HuH-7.5 (cell line): ENCODE results near the gene PTPN4.
"Not testable (repeated sequence)": the region's sequence is repeated elsewhere in the genome, so short reads cannot be mapped to it uniquely, and the experiment has no call there.

Experiments
- DNase-seq: peaks from one replicate; pipeline ENCODE4 v3.0.0; 2011; ENCODE audit warnings: low spot score

PTPN4 gene

DNA sequence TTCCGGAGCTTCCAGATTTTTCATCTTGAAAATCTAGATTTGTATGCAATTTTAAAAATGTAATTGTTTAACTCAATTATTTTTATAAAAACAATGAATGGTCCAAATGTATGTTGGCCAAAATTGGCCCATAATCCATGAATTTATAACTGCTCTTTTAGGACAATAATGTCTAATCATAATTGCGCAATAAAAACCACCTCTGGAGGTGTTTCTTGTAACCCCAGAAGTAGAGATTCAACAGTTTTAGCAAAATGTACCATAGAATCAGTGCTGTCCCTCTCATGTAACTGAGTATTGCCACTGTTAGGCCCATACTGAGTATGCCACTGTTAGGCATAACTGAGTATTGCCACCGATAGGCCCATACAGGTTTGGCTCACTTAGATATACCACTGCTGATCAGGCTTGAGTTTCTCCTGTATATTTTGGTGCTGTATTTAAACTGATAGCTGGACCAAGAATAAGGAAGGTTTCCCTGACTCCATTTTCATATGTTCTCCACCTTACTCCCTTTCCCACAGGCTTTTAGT lies 182.3 kb downstream of the PTPN4 start:
- DNase-seq: no peak

DNA sequence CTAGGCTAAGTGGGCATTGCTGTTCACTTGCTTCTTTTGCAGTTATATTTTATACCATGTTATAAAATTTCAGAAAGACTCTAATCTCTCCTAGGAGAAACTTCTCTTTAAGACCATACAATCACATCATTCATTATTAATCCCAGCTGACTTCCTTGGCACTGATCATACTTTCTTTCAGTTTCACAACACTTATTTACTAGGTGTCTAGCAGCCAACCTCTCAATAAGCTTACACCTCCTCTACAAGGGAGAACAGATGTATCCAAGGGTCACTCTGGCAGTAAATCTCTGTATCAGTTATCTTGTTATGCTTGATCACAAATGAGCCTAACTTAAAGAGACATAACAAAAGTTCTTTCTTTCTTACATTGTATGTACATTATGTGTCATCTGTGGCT lies 183.3 kb downstream of the PTPN4 start:
- no peak for DNase-seq

DNA sequence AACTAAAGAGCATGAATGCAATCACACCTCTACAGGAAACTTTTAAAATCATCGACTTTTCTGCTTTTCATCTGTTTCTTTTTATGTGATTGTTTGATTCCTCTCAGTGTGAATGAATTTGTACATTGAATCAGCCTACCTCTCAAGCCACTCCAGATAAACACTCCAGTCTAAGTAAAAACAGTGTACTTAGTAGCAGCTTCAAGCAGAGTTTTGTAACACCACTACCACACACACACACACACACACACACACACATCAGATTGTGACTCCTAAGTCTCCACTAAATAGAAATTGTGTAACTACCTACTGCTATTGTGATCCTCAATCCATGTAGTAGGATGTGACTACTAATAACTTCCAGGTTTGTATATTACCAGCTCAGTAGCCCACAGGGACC lies 187.8 kb downstream of the PTPN4 start:
- DNase-seq: no peak

DNA sequence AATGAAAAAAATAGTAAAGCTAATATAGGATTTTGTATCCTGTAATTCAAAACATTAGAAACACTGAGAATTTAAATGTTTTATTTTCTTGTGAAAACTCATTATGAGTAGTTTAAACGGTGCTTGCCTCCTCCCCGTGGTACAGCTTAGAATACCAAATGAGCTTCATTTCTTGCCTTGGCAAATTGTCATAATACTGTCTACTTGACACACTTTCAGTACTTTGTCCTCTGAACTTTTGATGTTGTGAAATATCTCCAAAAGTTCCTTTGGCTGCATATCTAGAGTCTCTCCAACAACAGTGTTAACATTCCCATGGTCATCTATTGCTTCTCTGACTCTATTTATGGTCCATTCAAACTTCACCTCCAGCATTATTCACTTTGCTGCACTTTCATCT lies 191.2 kb downstream of the PTPN4 start:
- DNase-seq: no peak

DNA sequence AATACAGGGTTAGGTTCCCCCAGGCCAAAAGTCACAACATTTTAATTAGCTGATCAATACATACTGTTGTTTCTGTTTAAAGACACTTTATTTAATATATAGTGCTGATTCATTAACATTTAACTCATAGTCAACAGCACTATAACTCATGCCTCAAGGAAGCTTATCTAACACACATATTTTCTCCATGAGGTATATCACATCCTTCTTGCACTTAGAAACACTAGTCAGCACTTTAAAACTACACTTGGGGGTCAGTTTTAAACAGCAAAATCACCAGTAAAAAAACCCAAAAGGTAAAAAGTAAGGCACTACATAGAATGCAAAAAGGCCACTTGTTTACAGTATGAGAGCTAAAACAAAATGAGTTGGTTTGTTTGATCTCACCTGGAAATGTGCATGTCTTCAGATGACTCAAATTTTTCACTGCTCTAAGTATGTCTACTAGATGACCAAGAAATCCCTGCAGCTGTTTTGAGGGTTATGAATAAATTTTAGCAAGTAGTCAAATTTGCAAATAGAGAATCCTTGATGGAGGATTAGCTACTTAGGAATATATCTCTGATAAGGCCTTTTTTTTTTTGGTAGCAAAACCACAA lies 199.0 kb downstream of the PTPN4 start:
- no peak for DNase-seq

DNA sequence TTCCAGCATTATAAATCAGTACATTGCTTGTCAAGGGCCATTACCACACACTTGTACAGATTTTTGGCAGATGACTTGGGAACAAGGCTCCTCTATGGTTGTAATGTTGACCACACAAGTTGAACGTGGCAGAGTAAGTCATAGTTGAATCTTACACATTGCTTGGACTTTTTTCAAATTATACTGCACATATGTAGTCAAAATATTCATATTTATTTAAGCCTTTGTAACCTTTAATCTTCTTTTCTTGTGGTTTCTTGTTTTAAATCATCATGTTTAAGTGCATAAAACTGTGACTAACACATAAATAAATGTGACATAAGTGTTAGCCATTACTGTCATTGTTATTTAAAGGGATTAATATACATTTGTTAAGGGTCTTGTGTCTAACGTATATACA lies 201.1 kb downstream of the PTPN4 start:
- DNase-seq: no peak

DNA sequence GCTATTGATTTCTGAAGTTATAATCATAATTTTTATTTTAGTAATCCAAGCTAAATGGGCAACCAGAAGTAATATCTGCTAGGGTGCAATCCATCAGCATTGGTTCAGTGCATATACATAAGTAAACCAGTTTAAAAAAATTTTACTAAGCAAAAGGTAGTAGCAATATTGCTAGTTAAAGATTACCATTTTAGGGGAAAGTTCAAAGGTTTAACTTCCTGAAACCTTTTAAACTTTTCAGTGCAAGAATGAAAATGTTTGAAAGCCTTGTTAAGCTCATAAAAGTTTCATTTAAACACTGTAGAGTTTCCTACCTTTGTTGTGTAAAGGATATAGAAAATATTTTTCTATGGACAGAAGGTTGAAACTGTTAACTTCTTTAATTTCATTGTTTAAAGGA lies 222.2 kb downstream of the PTPN4 start:
- no peak for DNase-seq

DNA sequence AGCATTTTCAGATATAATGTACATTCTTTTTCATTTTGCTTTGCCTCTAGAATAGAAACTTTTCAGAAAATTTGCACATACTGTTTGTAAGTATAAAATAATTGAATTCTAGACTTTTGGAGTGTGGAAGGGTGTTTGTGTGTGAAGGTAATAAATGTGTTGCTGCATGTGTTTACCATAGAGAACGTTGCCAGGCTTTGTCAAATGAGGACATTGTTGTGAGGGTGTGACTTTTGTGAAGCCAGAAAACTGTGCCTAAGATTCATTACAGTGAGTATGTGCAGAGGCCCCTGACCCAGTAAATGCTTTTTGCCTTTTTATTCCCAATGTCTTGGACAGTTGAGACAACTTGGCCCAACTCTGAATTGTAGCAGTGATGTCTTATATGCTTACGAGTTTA lies 222.8 kb downstream of the PTPN4 start:
- DNase-seq: no peak

DNA sequence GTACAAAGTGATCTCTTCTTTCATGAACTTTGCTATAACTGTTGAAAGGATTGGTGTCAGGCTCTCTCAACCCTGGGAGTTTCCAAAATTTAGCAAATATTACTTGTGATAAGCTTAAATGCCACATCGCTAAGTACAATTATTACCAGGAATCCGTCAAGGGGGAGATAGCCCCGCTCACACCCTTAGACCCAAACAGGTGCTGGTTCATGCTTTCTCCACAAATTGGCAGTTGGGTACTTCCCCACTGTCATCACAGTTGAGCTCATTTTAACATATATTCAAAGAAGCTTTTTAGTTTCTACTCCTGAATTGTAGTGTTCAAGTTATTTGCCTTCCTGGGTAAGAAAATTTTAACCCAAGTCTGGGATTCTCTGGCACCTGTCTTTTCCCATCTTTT lies 223.4 kb downstream of the PTPN4 start:
- no peak for DNase-seq

DNA sequence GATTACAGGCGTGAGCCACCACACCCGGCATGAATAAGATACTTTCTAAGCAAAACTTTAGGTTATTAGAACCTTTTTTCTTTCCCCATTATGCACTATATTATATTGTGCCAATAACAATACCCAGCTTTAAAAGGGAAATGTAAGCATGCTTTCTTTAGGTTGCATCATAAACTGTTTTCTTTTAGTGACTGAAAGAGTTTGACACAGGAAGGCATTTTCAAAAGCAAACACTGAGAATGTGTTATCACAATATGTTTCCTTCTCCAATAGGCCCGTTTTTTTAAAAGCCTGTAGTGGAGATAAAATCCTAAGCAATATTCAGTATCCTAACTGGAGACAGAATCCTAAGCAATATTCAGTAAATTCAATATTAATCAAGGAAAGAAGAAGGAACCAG lies 236.4 kb downstream of the PTPN4 start:
- DNase-seq: no peak

DNA sequence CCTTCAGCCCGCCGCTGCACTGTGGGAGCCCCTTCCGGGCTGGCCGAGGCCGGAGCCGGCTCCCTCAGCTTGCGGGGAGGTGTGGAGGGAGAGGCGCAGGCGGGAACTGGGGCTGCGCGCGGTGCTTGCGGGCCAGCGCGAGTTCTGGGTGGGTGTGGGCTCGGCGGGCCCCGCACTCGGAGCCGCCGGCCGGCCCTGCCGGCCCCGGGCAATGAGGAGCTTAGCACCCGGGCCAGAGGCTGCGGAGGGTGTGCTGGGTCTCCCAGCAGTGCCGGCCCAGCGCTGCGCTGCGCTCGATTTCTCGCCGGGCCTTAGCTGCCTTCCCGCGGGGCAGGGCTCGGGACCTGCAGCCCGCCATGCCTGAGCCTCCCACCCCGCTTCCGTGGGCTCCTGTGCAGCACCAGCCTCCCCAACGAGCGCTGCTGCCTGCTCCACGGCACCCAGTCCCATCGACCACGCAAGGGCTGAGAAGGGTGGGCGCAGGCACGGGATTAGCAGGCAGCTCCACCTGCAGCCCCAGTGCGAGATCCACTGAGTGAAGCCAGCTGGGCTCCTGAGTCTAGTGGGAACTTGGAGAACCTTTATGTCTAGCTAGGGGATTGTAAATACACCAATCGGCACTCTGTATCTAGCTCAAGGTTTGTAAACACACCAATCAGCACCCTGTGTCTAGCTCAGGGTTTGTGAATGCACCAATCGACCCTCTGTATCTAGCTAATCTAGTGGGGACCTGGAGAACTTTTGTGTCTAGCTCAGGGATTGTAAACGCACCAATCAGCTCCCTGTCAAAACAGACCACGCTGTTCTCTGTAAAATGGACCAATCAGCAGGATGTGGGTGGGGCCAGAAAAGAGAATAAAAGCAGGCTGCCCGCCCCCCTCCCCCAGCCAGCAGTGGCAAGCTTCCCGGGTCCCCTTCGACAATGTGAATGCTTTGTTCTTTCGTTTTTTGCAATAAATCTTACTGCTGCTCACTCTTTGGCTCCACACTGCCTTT lies 237.5 kb downstream of the PTPN4 start:
- DNase-seq: not testable (repeated sequence)

DNA sequence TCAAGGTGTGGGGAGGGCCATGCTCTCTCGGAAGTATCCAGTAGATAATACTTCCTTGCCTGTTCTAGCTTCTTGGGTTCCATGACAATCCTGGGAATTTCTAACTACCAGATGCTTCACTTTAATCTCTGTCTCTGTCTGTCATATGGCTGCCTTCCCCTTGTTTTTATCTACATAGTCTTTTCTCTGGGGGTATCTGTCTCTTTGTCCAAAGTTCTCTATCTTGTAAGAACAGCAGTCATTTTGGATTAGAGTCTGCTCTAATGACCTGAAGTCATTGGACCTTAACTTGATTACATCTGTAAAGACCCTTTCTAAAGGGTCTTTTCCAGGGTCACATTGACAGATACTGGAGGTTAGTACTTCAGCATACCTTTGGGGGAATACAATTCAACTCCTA lies 241.7 kb downstream of the PTPN4 start:
- DNase-seq: no peak

DNA sequence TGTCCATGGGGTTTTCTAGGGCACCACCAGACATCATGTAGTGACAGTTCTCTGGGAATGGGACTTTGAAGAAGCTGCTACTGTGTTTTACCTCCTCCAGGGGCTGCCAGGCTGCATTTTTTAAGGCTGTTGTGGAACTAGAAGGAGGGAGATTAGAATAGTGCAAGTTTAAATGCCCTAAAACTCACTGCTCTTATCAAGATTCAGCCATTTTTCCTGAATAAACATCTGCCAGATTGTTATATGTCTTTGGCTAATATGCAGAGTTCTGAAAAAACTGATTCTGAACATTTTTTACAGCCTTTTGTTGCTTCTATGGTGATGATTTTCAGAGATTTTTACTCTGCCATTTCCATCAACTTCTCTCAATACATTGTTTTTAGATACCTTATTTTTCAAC lies 244.5 kb downstream of the PTPN4 start:
- DNase-seq: no peak

DNA sequence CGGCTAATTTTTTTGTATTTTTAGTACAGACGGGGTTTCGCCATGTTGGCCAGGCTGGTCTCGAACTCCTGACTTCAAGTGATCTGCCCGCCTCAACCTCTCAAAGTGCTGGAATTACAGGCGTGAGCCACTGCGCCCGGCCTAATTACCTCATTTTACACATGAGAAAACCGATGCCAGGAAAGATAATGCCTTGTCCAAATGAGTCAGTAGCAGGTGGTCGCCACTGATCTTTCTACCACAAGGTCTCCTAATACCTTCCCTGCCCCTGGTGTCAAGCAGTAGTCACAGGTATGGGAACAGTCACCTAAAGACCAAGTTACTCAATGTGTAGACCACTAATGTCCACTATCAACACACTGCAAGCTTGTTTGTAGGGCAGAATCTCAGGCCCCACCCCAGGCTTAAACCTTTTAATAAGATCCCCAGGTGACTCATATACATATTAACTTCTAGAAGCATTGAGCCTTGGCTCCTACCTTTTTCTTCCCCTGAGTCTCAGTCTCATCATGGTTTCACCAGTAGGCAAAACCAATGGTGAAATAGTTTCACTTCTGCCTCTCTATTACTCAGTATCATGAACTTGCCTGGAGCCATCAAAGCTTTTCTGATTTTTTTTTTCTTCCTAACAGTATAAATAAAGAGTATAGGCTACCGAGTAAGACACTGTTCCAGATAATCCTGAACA lies 246.3 kb downstream of the PTPN4 start:
- no peak for DNase-seq

DNA sequence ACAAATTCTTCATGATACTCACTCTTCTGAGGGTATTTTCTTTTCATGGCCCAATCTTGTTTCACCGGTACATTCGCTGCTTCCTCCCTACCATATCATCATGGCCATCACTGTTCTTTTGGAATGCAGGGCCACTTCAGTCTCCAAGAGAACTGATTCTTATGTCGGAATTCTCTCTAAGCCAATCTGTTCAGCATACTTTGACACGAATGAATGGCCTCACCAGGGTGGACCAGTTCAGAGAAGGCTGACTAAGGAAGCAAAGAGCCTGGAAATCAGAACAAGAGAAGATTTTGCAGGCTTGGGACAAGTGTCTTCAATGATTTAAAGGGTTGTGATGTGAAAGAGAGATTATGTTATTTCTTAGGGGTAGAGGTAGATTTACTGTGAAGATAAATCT lies 248.1 kb downstream of the PTPN4 start:
- DNase-seq: no peak

DNA sequence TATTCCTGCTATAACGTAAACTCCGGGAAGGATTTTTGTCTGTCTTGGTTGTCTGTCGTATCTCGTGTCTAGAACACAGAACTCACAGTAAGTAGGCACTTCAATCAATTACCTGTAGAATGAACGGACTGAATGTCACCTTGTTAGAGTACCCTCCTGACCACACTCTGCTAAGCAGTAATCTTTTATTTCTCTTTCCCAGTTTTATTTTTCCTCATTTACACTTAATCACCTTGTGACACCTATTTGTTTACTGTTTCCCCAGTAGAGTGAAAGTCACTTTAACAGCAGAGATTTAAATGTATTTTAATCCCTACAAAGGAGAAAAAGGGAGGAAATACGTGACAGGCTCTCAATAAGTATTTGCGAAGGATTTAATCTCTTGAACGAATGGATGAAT lies 252.6 kb downstream of the PTPN4 start:
- no peak for DNase-seq

DNA sequence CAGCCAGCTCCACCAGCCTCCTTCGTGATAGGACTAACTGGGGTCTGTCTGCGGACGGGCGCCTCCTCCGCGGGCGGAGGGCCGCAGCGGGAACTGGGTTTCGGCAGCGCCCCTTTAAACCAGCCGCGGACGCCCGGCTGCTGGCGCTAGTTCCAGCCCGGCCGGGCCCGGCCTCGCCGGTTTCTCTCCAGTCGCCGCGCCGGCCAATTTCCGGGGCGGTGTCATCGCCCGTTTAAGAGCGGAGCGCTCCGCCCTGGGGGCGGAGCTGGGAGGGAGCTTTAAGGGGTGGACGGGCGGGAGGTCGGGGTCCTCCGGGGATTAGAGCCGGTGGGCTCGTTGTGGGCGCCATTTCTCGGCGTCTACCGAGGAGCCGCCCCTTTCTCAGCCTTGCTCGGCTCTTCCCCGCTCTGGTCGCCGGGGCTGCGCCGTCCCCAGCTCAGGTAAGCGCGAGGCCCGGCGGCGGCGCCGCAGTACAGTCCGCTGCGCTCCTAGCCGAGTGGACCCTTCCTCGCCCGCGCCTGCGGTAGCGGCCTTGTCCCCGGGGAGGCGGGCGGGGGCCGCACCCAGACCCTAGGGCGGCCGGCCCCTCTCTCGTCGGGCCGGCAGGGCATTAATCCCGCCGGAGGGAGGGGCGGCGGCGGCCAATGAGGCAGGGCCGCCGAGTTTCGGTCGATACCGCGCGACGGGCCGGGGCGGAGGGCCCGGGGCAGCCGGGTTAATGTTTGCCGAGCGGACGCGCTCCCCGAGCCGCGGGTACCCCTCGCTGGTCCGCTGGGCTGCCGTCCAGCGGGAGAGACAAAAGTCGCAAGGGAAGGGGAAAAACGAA lies 253.3 kb downstream of the PTPN4 start, which contains the start of gene EPB41L5:
EPB41L5 (plus strand) TSS at position 307 of the 826 bp plus-strand sequence. CDS start 6,008 bp downstream, outside the sequence.
- DNase-seq: peak; percentile 77

DNA sequence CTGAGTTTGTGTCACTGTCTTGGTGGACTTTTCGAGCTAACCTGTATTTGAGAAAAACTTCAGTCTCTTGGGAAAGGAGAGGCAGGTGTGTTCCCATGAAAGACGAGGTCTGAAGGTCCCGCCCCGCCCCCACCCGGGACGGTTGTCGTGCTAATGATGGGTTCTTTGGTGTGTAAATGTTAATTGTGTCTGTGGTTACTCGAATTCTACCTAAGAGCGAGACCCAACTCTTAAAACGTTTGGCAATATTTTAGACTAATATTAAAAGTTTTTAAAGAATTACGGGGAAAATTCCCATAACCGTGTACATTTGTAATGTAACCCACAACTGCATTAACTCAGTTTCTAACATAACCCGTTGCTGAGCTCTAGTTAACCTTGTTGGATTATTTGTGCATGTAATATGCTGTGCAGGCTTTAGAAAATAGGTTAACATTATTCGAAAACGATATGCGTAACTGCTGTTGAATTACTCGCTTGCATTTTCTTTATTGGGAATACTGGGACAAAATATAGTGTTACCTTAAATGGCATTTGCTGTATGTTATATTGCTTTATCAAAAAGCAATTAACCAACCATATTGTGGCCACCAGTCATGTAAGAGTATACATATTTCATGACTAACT lies 254.0 kb downstream of the PTPN4 start:
- DNase-seq: no peak

DNA sequence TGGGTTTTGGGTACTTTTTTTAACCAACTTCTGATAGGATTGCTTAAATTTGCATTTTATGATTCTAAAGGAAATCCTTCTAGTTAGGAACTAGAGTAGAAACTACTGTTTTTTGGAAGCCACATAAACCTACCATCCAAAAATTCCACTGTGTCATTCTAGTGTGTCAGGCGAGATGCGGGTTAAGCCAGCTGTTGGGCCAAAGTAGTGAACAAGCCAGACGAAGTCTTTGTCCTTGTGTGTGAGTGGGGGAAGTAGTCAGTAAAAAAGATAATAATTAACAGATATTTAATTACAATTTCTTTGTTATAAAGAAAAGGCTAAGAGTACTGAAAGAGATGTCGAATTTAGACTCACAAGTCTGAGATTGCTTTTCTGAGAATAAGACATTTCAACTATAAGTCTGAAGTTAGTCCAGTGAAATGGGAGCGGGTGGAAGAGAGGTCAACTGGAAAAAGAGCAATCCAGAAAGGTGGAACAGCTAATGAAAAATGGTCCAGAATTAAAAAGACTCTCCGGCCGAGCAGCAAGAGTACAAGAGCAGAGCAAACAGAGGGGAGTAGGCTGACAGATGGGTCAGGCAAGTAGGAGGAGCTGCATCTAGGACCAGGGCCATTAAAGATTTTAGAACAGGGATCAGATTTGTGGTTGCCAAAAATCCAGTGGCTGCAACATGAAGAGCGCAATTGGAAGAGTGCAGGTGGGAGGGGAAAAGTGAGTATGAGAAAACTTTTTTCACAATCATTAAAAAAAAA lies 254.7 kb downstream of the PTPN4 start:
- DNase-seq: peak; percentile 28

DNA sequence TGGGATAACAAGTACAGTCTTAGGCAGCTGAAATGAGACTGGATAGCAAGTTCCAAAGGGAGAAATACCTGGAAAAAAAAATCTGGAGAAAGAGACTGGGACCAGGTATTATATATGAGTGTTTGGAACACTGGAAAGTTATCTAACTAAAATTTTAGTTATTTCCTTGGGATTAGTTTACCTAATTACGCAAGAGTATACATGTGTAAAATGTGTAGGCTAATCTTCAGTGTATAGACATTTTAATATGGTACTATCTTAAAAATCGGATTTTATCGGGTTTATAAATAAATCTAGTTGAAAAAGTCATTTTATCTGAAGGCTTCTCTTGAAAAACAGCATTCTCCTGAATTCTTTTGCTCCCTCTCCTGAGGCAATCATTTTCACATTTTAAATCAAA lies 257.1 kb downstream of the PTPN4 start:
- DNase-seq: no peak
